ENCODE measurements around the gene DDX47. TPM values are rescaled to one million over a fixed set of nuclear protein-coding genes. Genes with fewer than 3 reads are reported as not detected.
"Not testable (repeated sequence)": the region's sequence is repeated elsewhere in the genome, so short reads cannot be mapped to it uniquely, and the experiment has no call there.

Gene DDX47
- total RNA-seq, 1 experiment from 2014 or later, result 90.4 TPM

DNA sequence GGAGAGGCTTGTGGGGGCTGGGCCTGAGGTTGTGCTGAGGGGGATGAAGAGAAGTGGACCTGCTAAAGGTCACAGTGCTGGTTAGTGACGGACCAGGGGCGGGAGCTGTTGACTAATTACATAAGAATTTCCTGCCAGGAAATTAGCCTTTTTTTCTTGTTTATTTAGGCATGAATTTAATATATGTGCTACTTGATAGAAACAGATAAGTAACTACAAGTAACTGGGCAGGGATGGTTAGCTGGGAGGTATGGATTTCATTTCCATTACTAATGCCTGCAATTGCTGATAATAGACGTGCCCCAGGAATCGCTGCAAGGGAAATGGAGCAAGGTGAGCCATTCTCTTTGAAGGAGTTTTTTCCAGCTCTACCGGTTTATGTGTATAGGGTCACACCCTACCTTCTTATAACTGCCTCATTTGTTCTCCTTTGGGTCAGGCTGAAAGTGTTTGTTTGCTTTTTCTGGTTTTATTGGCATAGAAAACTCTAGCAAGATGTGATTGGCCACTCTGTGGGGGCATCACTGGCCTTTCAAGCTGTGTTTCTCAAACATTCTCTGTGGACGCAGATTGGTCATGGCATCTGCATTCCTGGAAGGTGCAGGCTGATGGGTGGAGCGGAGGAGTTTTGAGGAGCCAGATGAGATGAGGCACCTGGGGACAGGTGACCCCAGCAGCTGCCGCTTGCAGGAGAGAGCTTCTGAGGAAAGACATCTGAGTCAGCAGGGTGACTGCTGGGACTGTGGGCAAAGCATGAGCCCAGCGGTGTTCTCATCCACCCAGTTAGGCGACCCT is 59.2 kb downstream of the DDX47 start:
- CTCF ChIA-PET, result no interaction called here
- Histone ChIP-seq H3K4me3 (ENCODE audit: low read depth, low read length, poor library complexity, severe bottlenecking) (no peak overlapping the region), H3K9me3 (ENCODE audit: low read depth, low read length, poor library complexity, severe bottlenecking) (no peaks in the 10 kb centered on the region), H3K27ac (ENCODE audit: low read depth, low read length, poor library complexity, severe bottlenecking) (no peak overlapping the region), H3K4me1 (ENCODE audit: insufficient read depth, low read length, poor library complexity, severe bottlenecking) (no peaks in the 10 kb centered on the region), H3K36me3 (ENCODE audit: insufficient read depth, low read length, poor library complexity, severe bottlenecking) (no peaks in the 10 kb centered on the region), H3K27me3 (replicated peaks; ENCODE audit: insufficient read depth, low read depth, low read length, poor library complexity) (no peaks in the 10 kb centered on the region)
- peak; percentile 34 for DNase-seq (ENCODE audit: low spot score)
- POLR2A ChIA-PET (ENCODE audit: low non-redundant PET), result no interaction called here
- intact Hi-C loops (cut with micrococcal nuclease; ENCODE audit: unreplicated experiment), result no loop called here
- no TSS peak for BruUV-seq (replicated peaks)
- no peak for TF ChIP-seq CTCF (conservative IDR thresholded peaks at IDR 0.05; ENCODE audit: low read depth, low read length)
- no peak for TF ChIP-seq EZH2 (IDR thresholded peaks at IDR 0.05; ENCODE audit: borderline replicate concordance, low read depth, low read length, poor library complexity, severe bottlenecking)

DNA sequence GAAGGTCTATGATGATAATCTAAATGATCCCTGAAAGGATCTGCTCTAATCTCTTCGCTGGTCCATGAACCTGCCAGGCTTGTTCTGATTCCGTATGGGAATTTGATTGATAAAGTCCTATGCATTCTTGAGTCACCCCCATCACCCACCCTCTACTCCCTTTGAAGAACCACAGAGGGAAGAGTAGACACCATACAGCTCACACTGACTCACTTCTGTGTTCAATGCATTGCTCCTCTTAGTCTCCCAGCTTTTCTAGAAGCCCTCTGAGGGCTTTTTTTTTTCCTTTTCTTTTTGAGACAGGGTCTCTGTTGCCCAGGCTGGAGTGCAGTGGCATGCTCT is 59.8 kb downstream of the DDX47 start:
- H3K27ac ChIP-seq (ENCODE audit: low read depth, low read length, poor library complexity, severe bottlenecking), result no peak overlapping the region
- POLR2A ChIA-PET (ENCODE audit: low non-redundant PET), result no interaction called here
- no TSS peak for BruUV-seq (replicated peaks)

DNA sequence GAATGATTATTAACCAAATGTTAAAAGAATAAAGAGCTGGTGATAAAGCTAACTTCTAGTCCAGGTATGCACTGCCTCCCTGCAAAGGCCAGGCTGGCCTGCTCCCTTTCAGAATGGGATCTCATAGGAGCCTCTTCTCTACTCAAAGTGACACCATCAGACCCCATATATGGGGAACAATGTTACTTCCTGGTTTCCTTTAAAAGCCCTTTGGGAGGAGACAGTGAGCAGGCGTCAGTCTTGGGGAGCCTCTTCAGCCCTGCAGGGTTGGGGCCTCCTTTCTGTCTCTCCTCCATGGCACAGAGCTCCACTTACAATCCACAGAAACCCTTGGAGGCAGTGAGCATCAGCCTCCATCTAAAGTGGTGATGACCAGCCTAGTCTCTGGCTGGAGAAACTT is 60.9 kb downstream of the DDX47 start:
- H3K4me1 ChIP-seq (ENCODE audit: insufficient read depth, low read length, poor library complexity, severe bottlenecking), result no peaks in the 10 kb centered on the region
- no peak overlapping the region for H3K27ac ChIP-seq (ENCODE audit: low read depth, low read length, poor library complexity, severe bottlenecking)
- DNase-seq (ENCODE audit: low spot score), result no peak
- no peaks in the 10 kb centered on the region for H3K27me3 ChIP-seq (replicated peaks; ENCODE audit: insufficient read depth, low read depth, low read length, poor library complexity)
- POLR2A ChIA-PET (ENCODE audit: low non-redundant PET), result no interaction called here
- CTCF ChIA-PET, result no interaction called here
- H3K9me3 ChIP-seq (ENCODE audit: low read depth, low read length, poor library complexity, severe bottlenecking), result no peaks in the 10 kb centered on the region
- H3K36me3 ChIP-seq (ENCODE audit: insufficient read depth, low read length, poor library complexity, severe bottlenecking), result no peaks in the 10 kb centered on the region
- no peak for TF ChIP-seq EZH2 (IDR thresholded peaks at IDR 0.05; ENCODE audit: borderline replicate concordance, low read depth, low read length, poor library complexity, severe bottlenecking)
- no peak for TF ChIP-seq CTCF (conservative IDR thresholded peaks at IDR 0.05; ENCODE audit: low read depth, low read length)
- intact Hi-C loops (cut with micrococcal nuclease; ENCODE audit: unreplicated experiment), result no loop called here
- BruUV-seq (replicated peaks), result no TSS peak
- H3K4me3 ChIP-seq (ENCODE audit: low read depth, low read length, poor library complexity, severe bottlenecking), result no peak overlapping the region

More for the DNA sequence above, 59.8 kb downstream of the DDX47 start:
- CTCF ChIA-PET, result no interaction called here
- no peak for DNase-seq (ENCODE audit: low spot score)
- no peaks in the 10 kb centered on the region for H3K36me3 ChIP-seq (ENCODE audit: insufficient read depth, low read length, poor library complexity, severe bottlenecking)
- no peak overlapping the region for H3K4me3 ChIP-seq (ENCODE audit: low read depth, low read length, poor library complexity, severe bottlenecking)
- H3K9me3 ChIP-seq (ENCODE audit: low read depth, low read length, poor library complexity, severe bottlenecking), result no peaks in the 10 kb centered on the region
- intact Hi-C loops (cut with micrococcal nuclease; ENCODE audit: unreplicated experiment), result no loop called here
- TF ChIP-seq EZH2 (IDR thresholded peaks at IDR 0.05; ENCODE audit: borderline replicate concordance, low read depth, low read length, poor library complexity, severe bottlenecking), result no peak
- TF ChIP-seq CTCF (conservative IDR thresholded peaks at IDR 0.05; ENCODE audit: low read depth, low read length), result no peak
- H3K27me3 ChIP-seq (replicated peaks; ENCODE audit: insufficient read depth, low read depth, low read length, poor library complexity), result no peaks in the 10 kb centered on the region
- H3K4me1 ChIP-seq (ENCODE audit: insufficient read depth, low read length, poor library complexity, severe bottlenecking), result no peaks in the 10 kb centered on the region

DNA sequence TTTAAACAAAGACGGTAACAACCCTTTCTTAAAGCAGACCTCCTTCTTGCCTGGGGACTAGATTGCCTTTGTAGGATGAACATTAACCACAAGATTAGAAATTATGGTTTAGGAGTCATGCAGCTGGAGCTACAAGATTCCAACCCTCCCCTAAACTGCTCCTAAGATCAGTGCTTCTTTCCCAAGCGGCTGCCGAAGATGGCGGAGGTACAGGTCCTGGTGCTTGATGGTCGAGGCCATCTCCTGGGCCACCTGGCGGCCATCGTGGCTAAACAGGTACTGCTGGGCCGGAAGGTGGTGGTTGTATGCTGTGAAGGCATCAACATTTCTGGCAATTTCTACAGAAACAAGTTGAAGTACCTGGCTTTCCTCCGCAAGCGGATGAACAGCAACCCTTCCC is 62.2 kb downstream of the DDX47 start:
- H3K36me3 ChIP-seq (ENCODE audit: insufficient read depth, low read length, poor library complexity, severe bottlenecking); POLR2A ChIA-PET (ENCODE audit: low non-redundant PET); CTCF ChIA-PET; H3K4me3 ChIP-seq (ENCODE audit: low read depth, low read length, poor library complexity, severe bottlenecking); H3K4me1 ChIP-seq (ENCODE audit: insufficient read depth, low read length, poor library complexity, severe bottlenecking); H3K27ac ChIP-seq (ENCODE audit: low read depth, low read length, poor library complexity, severe bottlenecking); H3K27me3 ChIP-seq (replicated peaks; ENCODE audit: insufficient read depth, low read depth, low read length, poor library complexity); H3K9me3 ChIP-seq (ENCODE audit: low read depth, low read length, poor library complexity, severe bottlenecking); intact Hi-C loops (cut with micrococcal nuclease; ENCODE audit: unreplicated experiment); BruUV-seq (replicated peaks); DNase-seq (ENCODE audit: low spot score): not testable (repeated sequence)
